Lower leg skin (tissue), 4 donors: Measurements from ENCODE around the gene GABRA1. TPM values are rescaled to one million over a fixed set of nuclear protein-coding genes. Genes with fewer than 3 reads are reported as not detected.

ENCODE experiments used
- DNase-seq, 2 donors: peaks; one replicate each; pipeline ENCODE4 v3.0.0-alpha.2; 2019; ENCODE audit warnings: low spot score in 2 of 2
- H3K4me3 ChIP-seq: fragments of 200-600 bp; sonication (generic); 2 replicates; pipeline ENCODE4 v1.5.1; 2017; ENCODE audit warnings: mild to moderate bottlenecking, low read depth; ENCODE audit not compliant: poor library complexity, severe bottlenecking
- POLR2A ChIP-seq, 2 donors: fragments of 450-650 bp; IDR thresholded peaks; one replicate each; pipeline ENCODE4 v1.6.1; 2016 to 2017; ENCODE audit warnings: antibody characterized with exemption in 2 of 2, mild to moderate bottlenecking in 1 of 2, moderate library complexity in 1 of 2
- WGBS, 2 donors: methylation state at CpG; one replicate each; pipeline ENCODE4 v1.1.5; 2018; 5-methylcytosine and 5-hydroxymethylcytosine counted together
- intact Hi-C: fragments of 100-400 bp; cut with DNase I; formaldehyde crosslinking; loops from one replicate; pipeline ENCODE4 v1.15.0; 2023; ENCODE audit warnings: low total_unique reads
- total RNA-seq, 4 donors: library from RNA; depleted of rRNA; stranded (reverse); fragments of >200 nt; gene quantifications; one replicate each; pipeline ENCODE4 v1.1.0, GENCODE V29; 2016
- TF ChIP-seq, protein P1 (sequence below), 3 donors: fragments of 450-650 bp; IDR thresholded peaks; one replicate each; pipeline ENCODE4 v1.5.1; 2016; ENCODE audit warnings: antibody characterized with exemption in 3 of 3, mild to moderate bottlenecking in 3 of 3, moderate library complexity in 2 of 3

Gene GABRA1
- total RNA-seq, 4 donors from 2014 or later = not detected

DNA sequence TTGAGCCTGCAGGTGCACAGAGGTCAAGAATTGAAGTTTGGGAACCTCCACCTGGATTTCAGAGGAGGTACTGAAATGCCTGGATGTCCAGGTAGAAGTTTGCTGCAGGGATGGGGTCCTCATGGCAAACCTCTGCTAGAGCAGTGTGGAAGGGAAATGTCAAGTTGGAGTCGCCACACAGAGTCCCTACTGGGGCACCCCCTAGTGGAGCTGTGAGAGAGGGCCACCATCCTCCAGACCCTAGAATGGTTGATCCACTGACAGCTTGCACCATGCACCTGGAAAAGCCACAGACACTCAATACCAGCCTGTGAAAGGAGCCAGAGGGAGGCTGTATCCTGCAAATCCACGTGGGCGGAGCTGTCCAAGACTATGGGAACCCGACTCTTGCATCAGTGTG is 78.0 kb downstream of the GABRA1 start:
- WGBS, 2 donors = 71 to 74% methylated on average over 4 of the region's 4 CpGs
- intact Hi-C loops = no loop called here
- DNase-seq = no peak
- TF ChIP-seq, protein P1, sequence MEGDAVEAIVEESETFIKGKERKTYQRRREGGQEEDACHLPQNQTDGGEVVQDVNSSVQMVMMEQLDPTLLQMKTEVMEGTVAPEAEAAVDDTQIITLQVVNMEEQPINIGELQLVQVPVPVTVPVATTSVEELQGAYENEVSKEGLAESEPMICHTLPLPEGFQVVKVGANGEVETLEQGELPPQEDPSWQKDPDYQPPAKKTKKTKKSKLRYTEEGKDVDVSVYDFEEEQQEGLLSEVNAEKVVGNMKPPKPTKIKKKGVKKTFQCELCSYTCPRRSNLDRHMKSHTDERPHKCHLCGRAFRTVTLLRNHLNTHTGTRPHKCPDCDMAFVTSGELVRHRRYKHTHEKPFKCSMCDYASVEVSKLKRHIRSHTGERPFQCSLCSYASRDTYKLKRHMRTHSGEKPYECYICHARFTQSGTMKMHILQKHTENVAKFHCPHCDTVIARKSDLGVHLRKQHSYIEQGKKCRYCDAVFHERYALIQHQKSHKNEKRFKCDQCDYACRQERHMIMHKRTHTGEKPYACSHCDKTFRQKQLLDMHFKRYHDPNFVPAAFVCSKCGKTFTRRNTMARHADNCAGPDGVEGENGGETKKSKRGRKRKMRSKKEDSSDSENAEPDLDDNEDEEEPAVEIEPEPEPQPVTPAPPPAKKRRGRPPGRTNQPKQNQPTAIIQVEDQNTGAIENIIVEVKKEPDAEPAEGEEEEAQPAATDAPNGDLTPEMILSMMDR (IDR thresholded peaks at IDR 0.05) = no peak
- no peak for TF ChIP-seq POLR2A (IDR thresholded peaks at IDR 0.05)
- no peak overlapping the region for H3K4me3 ChIP-seq

DNA sequence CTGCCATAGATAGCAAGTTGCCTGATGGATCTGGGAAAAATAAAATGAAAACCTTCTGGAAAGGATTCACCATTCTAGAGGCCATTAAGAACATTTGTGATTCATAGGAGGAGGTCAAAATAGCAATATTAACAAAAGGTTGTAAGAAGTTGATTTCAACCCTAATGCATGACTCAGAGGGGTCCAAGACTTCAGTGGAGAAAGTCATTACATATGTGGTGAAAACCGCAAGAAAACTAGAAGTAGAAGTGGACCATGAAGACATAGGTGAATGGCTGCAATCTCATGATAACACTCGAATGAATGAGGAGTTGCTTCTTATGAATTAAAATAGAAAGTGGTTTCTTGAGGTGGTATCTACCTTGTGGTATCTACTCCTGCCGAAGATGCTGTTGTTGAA is 86.6 kb downstream of the GABRA1 start:
- H3K4me3 ChIP-seq = no peak overlapping the region
- intact Hi-C loops = no loop called here
- TF ChIP-seq POLR2A (IDR thresholded peaks at IDR 0.05) = no peak
- TF ChIP-seq, protein P1 (IDR thresholded peaks at IDR 0.05) = no peak
- 77 to 89% methylated on average over 3 of the region's 3 CpGs for WGBS, 2 donors
- DNase-seq = no peak

DNA sequence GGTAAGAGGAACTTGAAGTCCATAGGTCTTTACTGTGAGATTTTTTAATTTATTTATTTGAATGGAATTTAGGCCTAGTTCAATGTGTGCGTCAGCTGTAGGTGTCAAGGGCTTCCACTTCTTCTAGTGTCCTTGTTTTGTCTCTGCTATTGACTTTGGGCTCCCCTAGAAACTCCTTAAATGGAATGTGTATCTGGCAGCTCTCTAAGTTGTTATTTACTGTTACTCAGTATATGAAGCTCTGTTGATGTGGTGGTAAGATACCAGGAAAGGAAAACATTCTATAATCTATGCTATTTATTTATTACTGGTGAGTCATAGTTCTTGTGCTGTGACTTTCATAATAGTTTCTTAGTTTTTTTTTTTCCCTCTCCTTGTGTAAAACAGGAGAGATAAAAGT is 97.1 kb downstream of the GABRA1 start:
- DNase-seq = no peak
- no peak overlapping the region for H3K4me3 ChIP-seq
- TF ChIP-seq, protein P1 (IDR thresholded peaks at IDR 0.05) = no peak
- no peak for TF ChIP-seq POLR2A (IDR thresholded peaks at IDR 0.05)
- WGBS, 2 donors = 93 to 97% methylated on average over 1 of the region's 1 CpG
- intact Hi-C loops = no loop called here

DNA sequence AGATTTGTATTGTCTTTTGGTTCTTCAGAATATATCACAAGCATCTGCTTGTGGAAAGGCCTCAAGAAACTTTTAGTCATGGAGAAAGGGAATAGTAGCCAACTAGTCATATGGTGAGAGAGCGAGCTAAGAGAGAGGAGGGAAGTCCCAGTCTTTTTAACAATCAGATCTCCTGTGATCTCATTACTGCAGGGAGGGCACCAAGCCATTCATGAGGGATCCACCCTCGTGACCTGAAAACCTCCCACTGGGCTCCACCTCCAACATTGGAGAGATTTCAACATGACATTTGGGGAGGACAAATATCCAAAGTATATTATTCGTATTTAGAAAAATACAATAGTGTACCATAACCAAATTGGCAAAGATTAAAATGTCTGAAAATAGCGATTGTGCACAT is 99.0 kb downstream of the GABRA1 start:
- DNase-seq = no peak
- WGBS, 2 donors = 63 to 69% methylated on average over 4 of the region's 4 CpGs
- TF ChIP-seq, protein P1 (IDR thresholded peaks at IDR 0.05) = no peak
- TF ChIP-seq POLR2A (IDR thresholded peaks at IDR 0.05) = no peak
- H3K4me3 ChIP-seq = no peak overlapping the region
- intact Hi-C loops = no loop called here

Other genes starting within 250 kb of the GABRA1 start
- not detected for gene GABRA6, start 162.4 kb upstream of the GABRA1 start, total RNA-seq
- not detected for gene GABRG2, start 219.7 kb downstream of the GABRA1 start, total RNA-seq